HCT116 (cell line): Measurements from ENCODE around the gene MAPK8IP3. TPM values are rescaled to one million over a fixed set of nuclear protein-coding genes. Genes with fewer than 3 reads are reported as not detected.

ENCODE experiments used
- ATAC-seq: fragments of 200-7000 bp; cut with Tn5 transposase; 2 replicates; pipeline ENCODE4 v1.9.1; 2020; ENCODE audit warnings: mild to moderate bottlenecking, moderate library complexity
- BruUV-seq: library from RNA; stranded (reverse); fragments of 400-500 nt; replicated peaks from 2 replicates; lab custom pipeline; 2021; lab: Mats Ljungman, UMichigan
- CTCF ChIA-PET: fragments of 300-600 bp; sonication (Branson Sonifier 250); formaldehyde crosslinking; loops from one replicate; lab custom pipeline; 2021; ENCODE audit warnings: antibody characterized with exemption; lab: Charles Lee
- POLR2A ChIA-PET: fragments of 300-600, 350-600 bp; sonication (Branson Sonifier 250); formaldehyde crosslinking; loops from one replicate; lab custom pipeline; 2021; ENCODE audit warnings: antibody characterized with exemption; lab: Charles Lee
- RAD21 ChIA-PET, 2 experiments: fragments of 300-600 bp; sonication (Branson Sonifier 250); formaldehyde crosslinking; loops; one replicate each; lab custom pipeline; 2023; ENCODE audit warnings: low total read pairs in 2 of 2; ENCODE audit not compliant: uncharacterized antibody in 2 of 2, unreplicated experiment in 2 of 2, low non-redundant PET in 1 of 2; lab: Charles Lee
- DNase-seq: peaks from one replicate; pipeline ENCODE4 v3.0.0-alpha.2; 2010; ENCODE audit warnings: low read depth, low spot score
- H2AFZ ChIP-seq: fragments of 200-600 bp; shearing (Covaris generic), sonication (generic); 2 replicates; pipeline ENCODE4 v1.6.1; 2017; ENCODE audit warnings: low read depth, mixed run types, mixed read lengths, antibody characterized with exemption, low read length; ENCODE audit not compliant: poor library complexity, severe bottlenecking
- H3K27ac ChIP-seq: 2 replicates; pipeline ENCODE4 v1.5.1; 2012; ENCODE audit warnings: low read depth, low read length
- H3K27me3 ChIP-seq: fragments of 200-600 bp; sonication (generic); 2 replicates; pipeline ENCODE4 v1.6.1; 2016; ENCODE audit warnings: mixed run types, low read length, mixed read lengths; ENCODE audit not compliant: insufficient read depth
- H3K36me3 ChIP-seq, 2 experiments: fragments of 200-500 bp in 1 of 2; fragments of 200-600 bp in 1 of 2; sonication (Bioruptor generic) in 1 of 2; sonication (generic) in 1 of 2; 2 replicates each; pipeline versions ENCODE4 v1.5.1 to v1.6.1; 2014 to 2016; ENCODE audit warnings: low read length in 2 of 2, inconsistent platforms in 1 of 2, mixed read lengths in 1 of 2, mixed run types in 1 of 2; ENCODE audit not compliant: insufficient read depth in 2 of 2, control insufficient read depth in 1 of 2
- H3K4me1 ChIP-seq, 2 experiments: fragments of 200-600 bp in 1 of 2; sonication (generic) in 1 of 2; 2 replicates each; pipeline versions ENCODE4 v1.5.1 to v1.6.1; 2012 to 2017; ENCODE audit warnings: low read length in 2 of 2, inconsistent platforms in 1 of 2, mild to moderate bottlenecking in 1 of 2, mixed read lengths in 1 of 2, mixed run types in 1 of 2, moderate library complexity in 1 of 2; ENCODE audit not compliant: insufficient read depth in 2 of 2, control insufficient read depth in 1 of 2
- H3K4me2 ChIP-seq: fragments of 200-600 bp; sonication (generic); 2 replicates; pipeline ENCODE4 v1.6.1; 2017; ENCODE audit warnings: mixed run types, low read length, mixed read lengths
- H3K4me3 ChIP-seq, 2 experiments: fragments of 200-600 bp in 1 of 2; sonication (generic) in 1 of 2; replicated peaks in 1 of 2; 2 replicates each; pipeline ENCODE4 v1.5.1; 2011 to 2016; ENCODE audit warnings: low read length in 2 of 2, control low read depth in 1 of 2, low read depth in 1 of 2, mild to moderate bottlenecking in 1 of 2, mixed read lengths in 1 of 2, mixed run types in 1 of 2
- H3K79me2 ChIP-seq: fragments of 200-600 bp; sonication (generic); 2 replicates; pipeline ENCODE4 v1.6.1; 2017; ENCODE audit warnings: mild to moderate bottlenecking, mixed run types, low read length, moderate library complexity, mixed read lengths; ENCODE audit not compliant: insufficient read depth
- H3K9ac ChIP-seq: fragments of 200-600 bp; sonication (generic); 2 replicates; pipeline ENCODE4 v1.6.1; 2016; ENCODE audit warnings: low read length, mixed read lengths
- H3K9me2 ChIP-seq: fragments of 200-600 bp; sonication (generic), shearing (Covaris generic); 2 replicates; pipeline ENCODE4 v1.6.1; 2017; ENCODE audit warnings: mixed run types, mild to moderate bottlenecking, moderate library complexity; ENCODE audit not compliant: insufficient read depth
- H3K9me3 ChIP-seq, 2 experiments: fragments of 200-500 bp in 1 of 2; fragments of 200-600 bp in 1 of 2; sonication (Bioruptor generic) in 1 of 2; sonication (generic) in 1 of 2; 2 replicates each; pipeline ENCODE4 v1.6.1; 2014 to 2017; ENCODE audit warnings: low read length in 2 of 2, mixed read lengths in 2 of 2, inconsistent platforms in 1 of 2, low read depth in 1 of 2, mild to moderate bottlenecking in 1 of 2, mixed run types in 1 of 2, moderate library complexity in 1 of 2; ENCODE audit not compliant: control insufficient read depth in 1 of 2, insufficient read depth in 1 of 2
- H4K20me1 ChIP-seq: fragments of 200-600 bp; sonication (generic), shearing (Covaris generic); 2 replicates; pipeline ENCODE4 v1.6.1; 2017; ENCODE audit warnings: mixed run types, mild to moderate bottlenecking, moderate library complexity; ENCODE audit not compliant: insufficient read depth
- ATF3 ChIP-seq: IDR thresholded peaks from 2 replicates; pipeline ENCODE4 v1.6.1; 2012
- CEBPB ChIP-seq: IDR thresholded peaks from 2 replicates; pipeline ENCODE4 v1.6.1; 2012; ENCODE audit warnings: low read depth
- EGR1 ChIP-seq: IDR thresholded peaks from 2 replicates; pipeline ENCODE4 v1.6.1; 2012; ENCODE audit warnings: low read depth
- ELF1 ChIP-seq: IDR thresholded peaks from 2 replicates; pipeline ENCODE4 v1.6.1; 2012; ENCODE audit warnings: low read depth, borderline replicate concordance
- EZH2phosphoT487 ChIP-seq: fragments of 200-600 bp; IDR thresholded peaks from 2 replicates; pipeline ENCODE4 v1.6.1; 2018; ENCODE audit warnings: antibody characterized with exemption, borderline replicate concordance
- FOSL1 ChIP-seq: IDR thresholded peaks from 2 replicates; pipeline ENCODE4 v1.6.1; 2012; ENCODE audit warnings: low read depth
- JUND ChIP-seq: IDR thresholded peaks from 2 replicates; pipeline ENCODE4 v1.6.1; 2012
- POLR2A ChIP-seq: IDR thresholded peaks from 2 replicates; pipeline ENCODE4 v1.7.0; 2011; ENCODE audit warnings: borderline replicate concordance; ENCODE audit not compliant: insufficient read depth, insufficient read length; ENCODE audit errors: extremely low read depth
- RAD21 ChIP-seq: IDR thresholded peaks from 2 replicates; pipeline ENCODE4 v1.6.1; 2012; ENCODE audit warnings: low read depth, mild to moderate bottlenecking
- SIN3A ChIP-seq: IDR thresholded peaks from 2 replicates; pipeline ENCODE4 v1.6.1; 2012; ENCODE audit warnings: low read depth
- SP1 ChIP-seq: IDR thresholded peaks from 2 replicates; pipeline ENCODE4 v1.6.1; 2012; ENCODE audit warnings: low read depth
- SRF ChIP-seq: IDR thresholded peaks from 2 replicates; pipeline ENCODE4 v1.6.1; 2012; ENCODE audit warnings: low read depth
- ZBTB33 ChIP-seq: IDR thresholded peaks from 2 replicates; pipeline ENCODE4 v1.6.1; 2011; ENCODE audit warnings: mild to moderate bottlenecking, low read length, moderate library complexity; ENCODE audit not compliant: insufficient replicate concordance; ENCODE audit errors: extremely low read depth
- ZFX ChIP-seq: fragments of 450-650 bp; IDR thresholded peaks from 2 replicates; pipeline ENCODE4 v1.6.1; 2017
- ZNF274 ChIP-seq: fragments of 200-500 bp; sonication (Bioruptor generic); IDR thresholded peaks from 2 replicates; pipeline ENCODE4 v1.6.1; 2014; ENCODE audit warnings: mild to moderate bottlenecking, low read depth, low read length, inconsistent platforms
- intact Hi-C: fragments of 100-400 bp; cut with micrococcal nuclease; formaldehyde crosslinking; loops from 2 replicates; pipeline ENCODE4 v1.10.0; 2022
- total RNA-seq: library from RNA; stranded (reverse); gene quantifications from one replicate; pipeline ENCODE4 v1.2.1, GENCODE V29; 2021; ENCODE audit not compliant: unreplicated experiment
- TF ChIP-seq, protein P1 (sequence below): IDR thresholded peaks from 2 replicates; pipeline ENCODE4 v1.6.1; 2012; ENCODE audit warnings: low read depth
- TF ChIP-seq, protein P2 (sequence below), 3 experiments: fragments of 200-600 bp in 1 of 3; sonication (generic) in 1 of 3; IDR thresholded peaks in 2 of 3; conservative IDR thresholded peaks in 1 of 3; 2 replicates each; pipeline ENCODE4 v1.5.1; 2012 to 2017; ENCODE audit warnings: low read depth in 2 of 3, low read length in 2 of 3, antibody characterized with exemption in 1 of 3, borderline replicate concordance in 1 of 3, control low read depth in 1 of 3, mild to moderate bottlenecking in 1 of 3, mixed read lengths in 1 of 3, mixed run types in 1 of 3, moderate library complexity in 1 of 3; ENCODE audit not compliant: insufficient read depth in 1 of 3

Gene MAPK8IP3
- total RNA-seq, 1 experiment from 2014 or later, result 75.3 TPM

DNA sequence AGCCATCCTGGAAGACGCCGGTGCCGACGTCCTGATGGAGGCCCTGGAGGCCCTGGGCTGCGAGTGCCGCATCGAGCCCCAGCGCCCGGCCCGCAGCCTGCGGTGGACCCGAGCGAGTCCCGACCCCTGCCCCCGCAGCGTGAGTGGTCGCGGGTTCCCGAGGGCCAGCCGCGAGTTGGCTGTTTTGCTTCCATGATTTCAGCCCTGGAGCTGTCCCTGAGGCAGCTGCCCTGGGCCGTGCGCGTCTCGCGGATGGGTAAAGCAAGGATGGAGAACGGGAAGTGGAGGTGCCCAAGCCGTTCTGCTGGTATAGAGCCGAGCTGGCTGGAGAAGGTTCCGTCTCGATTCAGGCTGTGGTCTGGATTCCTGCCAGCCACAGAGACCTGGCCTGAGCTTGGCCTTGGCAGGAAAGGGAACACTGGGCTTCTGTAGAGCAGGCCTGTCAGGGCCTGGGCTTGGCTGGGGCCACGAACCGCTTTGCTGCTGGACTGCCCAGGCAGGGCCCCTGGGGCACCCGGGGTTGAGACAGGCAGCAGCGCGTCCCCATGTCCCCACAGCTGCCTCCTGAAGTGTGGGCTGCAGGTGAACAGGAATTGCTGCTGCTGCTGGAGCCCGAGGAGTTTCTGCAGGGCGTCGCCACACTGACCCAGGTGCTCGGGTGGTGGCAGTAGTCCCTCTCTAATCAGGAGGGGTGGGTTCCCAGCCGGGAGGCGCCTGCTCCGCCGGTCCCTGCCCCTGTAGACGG lies 67.9 kb downstream of the MAPK8IP3 start:
- peaks cover 0 to 8% of the 10 kb centered on the region in 2 experiments; a peak in 3 of 4 replicates for H3K36me3 ChIP-seq
- peaks cover 5% of the 10 kb centered on the region; the same call in 1 of the 2 replicates for H4K20me1 ChIP-seq
- H2AFZ ChIP-seq, result no peak overlapping the region
- peak overlapping the region; percentile 88 to 97 for H3K4me3 ChIP-seq
- H3K9me2 ChIP-seq, result no peaks in the 10 kb centered on the region
- no peak for TF ChIP-seq RAD21
- TF ChIP-seq ATF3, result no peak
- TF ChIP-seq, protein P1, sequence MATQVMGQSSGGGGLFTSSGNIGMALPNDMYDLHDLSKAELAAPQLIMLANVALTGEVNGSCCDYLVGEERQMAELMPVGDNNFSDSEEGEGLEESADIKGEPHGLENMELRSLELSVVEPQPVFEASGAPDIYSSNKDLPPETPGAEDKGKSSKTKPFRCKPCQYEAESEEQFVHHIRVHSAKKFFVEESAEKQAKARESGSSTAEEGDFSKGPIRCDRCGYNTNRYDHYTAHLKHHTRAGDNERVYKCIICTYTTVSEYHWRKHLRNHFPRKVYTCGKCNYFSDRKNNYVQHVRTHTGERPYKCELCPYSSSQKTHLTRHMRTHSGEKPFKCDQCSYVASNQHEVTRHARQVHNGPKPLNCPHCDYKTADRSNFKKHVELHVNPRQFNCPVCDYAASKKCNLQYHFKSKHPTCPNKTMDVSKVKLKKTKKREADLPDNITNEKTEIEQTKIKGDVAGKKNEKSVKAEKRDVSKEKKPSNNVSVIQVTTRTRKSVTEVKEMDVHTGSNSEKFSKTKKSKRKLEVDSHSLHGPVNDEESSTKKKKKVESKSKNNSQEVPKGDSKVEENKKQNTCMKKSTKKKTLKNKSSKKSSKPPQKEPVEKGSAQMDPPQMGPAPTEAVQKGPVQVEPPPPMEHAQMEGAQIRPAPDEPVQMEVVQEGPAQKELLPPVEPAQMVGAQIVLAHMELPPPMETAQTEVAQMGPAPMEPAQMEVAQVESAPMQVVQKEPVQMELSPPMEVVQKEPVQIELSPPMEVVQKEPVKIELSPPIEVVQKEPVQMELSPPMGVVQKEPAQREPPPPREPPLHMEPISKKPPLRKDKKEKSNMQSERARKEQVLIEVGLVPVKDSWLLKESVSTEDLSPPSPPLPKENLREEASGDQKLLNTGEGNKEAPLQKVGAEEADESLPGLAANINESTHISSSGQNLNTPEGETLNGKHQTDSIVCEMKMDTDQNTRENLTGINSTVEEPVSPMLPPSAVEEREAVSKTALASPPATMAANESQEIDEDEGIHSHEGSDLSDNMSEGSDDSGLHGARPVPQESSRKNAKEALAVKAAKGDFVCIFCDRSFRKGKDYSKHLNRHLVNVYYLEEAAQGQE, result no peak
- no peak for TF ChIP-seq ZBTB33
- TF ChIP-seq SIN3A, result no peak
- no peak for TF ChIP-seq POLR2A
- no peak for TF ChIP-seq ELF1
- no peak for TF ChIP-seq SP1
- TF ChIP-seq EGR1, result no peak
- TF ChIP-seq ZNF274, result no peak
- TF ChIP-seq JUND, result no peak
- TF ChIP-seq FOSL1, result no peak
- TF ChIP-seq EZH2phosphoT487, result no peak
- TF ChIP-seq SRF, result no peak
- TF ChIP-seq, protein P2, sequence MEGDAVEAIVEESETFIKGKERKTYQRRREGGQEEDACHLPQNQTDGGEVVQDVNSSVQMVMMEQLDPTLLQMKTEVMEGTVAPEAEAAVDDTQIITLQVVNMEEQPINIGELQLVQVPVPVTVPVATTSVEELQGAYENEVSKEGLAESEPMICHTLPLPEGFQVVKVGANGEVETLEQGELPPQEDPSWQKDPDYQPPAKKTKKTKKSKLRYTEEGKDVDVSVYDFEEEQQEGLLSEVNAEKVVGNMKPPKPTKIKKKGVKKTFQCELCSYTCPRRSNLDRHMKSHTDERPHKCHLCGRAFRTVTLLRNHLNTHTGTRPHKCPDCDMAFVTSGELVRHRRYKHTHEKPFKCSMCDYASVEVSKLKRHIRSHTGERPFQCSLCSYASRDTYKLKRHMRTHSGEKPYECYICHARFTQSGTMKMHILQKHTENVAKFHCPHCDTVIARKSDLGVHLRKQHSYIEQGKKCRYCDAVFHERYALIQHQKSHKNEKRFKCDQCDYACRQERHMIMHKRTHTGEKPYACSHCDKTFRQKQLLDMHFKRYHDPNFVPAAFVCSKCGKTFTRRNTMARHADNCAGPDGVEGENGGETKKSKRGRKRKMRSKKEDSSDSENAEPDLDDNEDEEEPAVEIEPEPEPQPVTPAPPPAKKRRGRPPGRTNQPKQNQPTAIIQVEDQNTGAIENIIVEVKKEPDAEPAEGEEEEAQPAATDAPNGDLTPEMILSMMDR (IDR thresholded peaks at IDR 0.05 in 2 of 3, conservative IDR thresholded peaks at IDR 0.05 in 1 of 3; ENCODE audit: borderline replicate concordance in 1 of 3, insufficient read depth in 1 of 3, low read depth in 2 of 3, low read length in 2 of 3), result no peak
- no peak for TF ChIP-seq ZFX
- no peak for TF ChIP-seq CEBPB
- ATAC-seq, result no peak
- DNase-seq, result no peak
- H3K79me2 ChIP-seq, result peaks cover 52% of the 10 kb centered on the region
- H3K4me2 ChIP-seq, result peak overlapping the region; percentile 100
- H3K4me1 ChIP-seq, result peaks cover 14 to 29% of the 10 kb centered on the region in 2 experiments
- H3K27me3 ChIP-seq, result no peaks in the 10 kb centered on the region
- ChIA-PET RAD21 (no interaction called here), POLR2A (no interaction called here), CTCF (interaction anchor here (1.3 to 1.7 kb wide), 2 partner anchors 9 to 68 kb away, joined by 3 to 9 read pairs; partner anchors contain the start of genes MAPK8IP3, NUBP2 and SPSB3)
- H3K9ac ChIP-seq, result peak overlapping the region; percentile 93
- TSS peak; percentile 20 for BruUV-seq
- intact Hi-C loops, result loop anchor here (1.0 kb wide), 1 partner anchor 8 kb away; the partner anchor contains the start of genes NUBP2 and SPSB3
- peak overlapping the region; percentile 95 for H3K27ac ChIP-seq
- no peaks in the 10 kb centered on the region for H3K9me3 ChIP-seq
